GM18499 (cell line): ENCODE results near the gene EDIL3.
"Not testable (repeated sequence)": the region's sequence is repeated elsewhere in the genome, so short reads cannot be mapped to it uniquely, and the experiment has no call there.

Source experiments
- ATAC-seq: cut with Tn5 transposase; IDR thresholded peaks from one replicate; pipeline ENCODE4 v1.9.1; 2021; ENCODE audit warnings: moderate number of reproducible peaks; ENCODE audit not compliant: insufficient read depth, unreplicated experiment

The EDIL3 gene

DNA sequence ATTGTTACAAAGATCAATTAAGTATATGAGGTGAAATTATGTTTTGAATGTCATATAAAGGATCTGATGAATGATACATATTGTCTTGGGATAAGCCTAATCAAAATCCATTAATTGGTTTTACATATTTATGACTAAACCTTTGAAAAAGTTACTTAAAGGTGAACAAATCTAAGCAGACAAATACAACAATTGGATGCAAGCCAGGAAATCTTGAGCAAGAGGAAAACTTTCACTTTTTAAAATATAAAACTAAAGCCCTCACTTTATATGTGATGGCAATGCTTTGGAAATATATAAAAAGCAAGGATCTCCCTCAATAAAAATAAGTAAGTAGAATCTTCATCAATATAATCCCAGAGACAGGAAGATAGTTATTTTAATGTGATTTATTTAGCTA, 80.1 kb downstream of the EDIL3 start:
- no peak for ATAC-seq

DNA sequence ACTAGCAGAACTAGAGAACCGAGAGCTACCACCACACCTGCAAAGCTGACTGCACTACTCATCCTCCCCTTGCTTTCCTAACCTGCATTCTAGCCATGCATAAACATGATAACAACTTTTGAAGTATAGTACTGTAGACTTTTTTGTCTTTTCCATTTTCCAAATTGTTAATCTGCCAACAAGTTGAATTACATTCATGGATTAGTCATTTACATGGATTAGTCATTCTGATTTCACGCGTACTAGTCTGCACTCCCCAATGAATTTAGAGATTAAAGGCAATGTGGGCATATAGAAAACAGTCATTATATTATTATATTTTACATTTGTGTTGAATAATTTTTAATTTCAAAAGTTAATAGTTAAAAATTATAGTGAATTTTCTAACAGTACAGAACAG, 81.4 kb downstream of the EDIL3 start:
- no peak for ATAC-seq

DNA sequence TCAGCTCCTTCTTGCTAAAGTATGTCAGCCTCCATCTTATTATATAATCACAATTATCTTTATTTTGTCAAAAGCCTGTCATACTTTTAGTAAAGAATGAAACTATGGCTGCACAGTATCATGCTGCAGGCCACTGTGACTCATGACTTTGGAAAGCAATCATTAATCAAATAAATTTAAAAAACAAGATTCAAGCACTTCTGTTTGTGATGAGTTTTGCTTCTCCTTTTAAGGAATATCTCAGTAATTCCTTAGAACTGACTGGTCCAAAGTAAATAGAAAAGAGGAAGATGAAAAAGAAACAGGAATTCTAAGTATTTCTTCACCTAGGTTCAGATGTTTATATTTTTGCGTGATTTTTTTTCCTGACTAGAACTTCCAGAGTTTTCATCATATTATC, 83.1 kb downstream of the EDIL3 start:
- no peak for ATAC-seq

DNA sequence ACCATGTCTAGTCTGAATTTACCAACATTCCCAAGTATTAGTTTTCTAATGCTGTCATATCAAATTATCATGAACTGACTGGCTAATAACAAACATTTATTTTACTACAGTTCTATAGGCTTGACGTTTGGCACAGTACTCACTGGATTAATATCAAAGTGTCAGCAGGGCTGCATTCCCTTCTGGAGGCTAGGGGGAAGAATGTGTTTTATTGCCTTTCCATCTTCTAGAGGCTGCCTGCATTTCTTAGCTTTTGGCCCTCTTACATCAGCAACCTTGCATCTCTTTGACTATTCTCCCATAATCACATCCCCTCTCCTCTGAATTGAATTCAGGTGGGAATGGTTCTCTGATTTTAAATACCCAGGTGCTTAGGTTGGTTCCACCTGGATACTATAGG, 84.7 kb downstream of the EDIL3 start:
- no peak for ATAC-seq

DNA sequence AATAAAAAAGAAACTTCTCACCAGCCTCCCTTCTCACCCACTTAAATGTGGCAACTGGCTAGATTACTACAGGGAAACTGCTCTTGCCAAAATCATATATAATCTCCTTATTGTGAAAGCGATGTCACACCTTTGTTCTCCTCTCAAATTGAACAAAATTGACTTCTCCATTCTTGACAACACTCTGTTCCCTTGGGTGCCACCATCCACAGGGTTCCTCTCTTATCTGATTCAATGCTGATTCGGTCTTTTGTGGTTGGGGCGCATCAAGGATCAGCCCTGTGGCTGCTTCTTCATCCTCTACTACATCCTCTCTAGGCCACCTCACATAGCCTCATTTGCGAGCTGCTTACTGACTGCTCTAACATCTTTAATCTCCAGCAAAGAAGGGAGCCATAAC, 86.1 kb downstream of the EDIL3 start:
- no peak for ATAC-seq

DNA sequence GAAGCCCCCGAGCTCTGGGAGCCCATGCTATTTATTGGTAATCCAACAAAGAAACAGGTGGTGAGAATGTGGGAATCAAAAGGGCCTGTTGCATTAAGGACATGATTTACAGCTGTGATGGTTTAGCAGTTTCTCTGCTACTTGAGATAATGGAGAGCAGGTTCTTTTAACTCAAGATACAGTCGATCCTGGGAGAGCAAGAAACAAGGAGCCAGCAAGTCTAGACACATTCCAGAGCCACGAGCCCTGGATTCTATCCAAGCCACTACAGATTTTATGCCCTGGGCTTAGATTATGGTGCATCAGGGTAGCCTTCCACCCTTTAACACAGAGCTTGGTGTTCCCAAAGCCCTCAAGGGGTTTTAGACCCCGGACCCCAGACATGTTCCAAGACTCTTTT, 87.0 kb downstream of the EDIL3 start:
- not testable (repeated sequence) for ATAC-seq

DNA sequence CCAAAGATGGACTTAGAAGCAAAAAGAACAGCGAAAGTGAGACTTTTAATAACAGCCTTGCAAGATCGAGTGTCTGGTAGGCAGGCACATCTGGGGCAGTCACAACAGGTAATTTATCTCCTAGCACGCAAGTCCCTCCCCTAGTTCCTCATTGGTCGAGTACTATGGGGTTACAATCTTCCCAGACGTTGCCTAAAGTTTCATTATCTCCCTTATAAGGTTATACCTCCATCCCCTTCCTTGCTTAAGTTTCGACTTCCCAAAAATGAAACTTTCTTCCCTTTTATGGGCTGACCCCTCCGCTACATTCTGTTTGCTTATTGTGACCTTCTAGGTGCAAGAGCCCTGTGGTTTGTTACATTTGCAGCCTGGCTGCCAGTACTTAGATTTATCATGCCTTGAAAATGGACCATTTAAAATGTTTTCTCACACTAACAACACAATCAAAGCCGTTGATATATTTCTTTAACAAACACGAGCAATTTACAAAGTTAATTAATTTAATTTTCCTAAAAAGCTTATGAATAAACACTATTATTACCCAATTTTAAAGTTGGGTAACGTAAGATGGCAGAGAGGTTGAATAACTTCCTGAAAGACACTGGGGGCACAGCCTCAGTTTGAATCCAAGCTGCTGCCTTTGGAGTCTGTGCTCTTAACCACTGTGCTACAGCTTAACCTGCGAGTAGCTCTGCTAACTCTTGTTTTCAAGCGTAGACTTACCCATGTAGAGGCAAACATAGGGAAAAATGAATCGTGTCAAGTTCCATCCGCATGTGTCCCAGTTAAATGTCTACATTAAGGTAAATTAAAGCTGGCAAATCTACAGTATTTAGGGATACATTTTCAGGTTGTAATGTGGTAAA, 91.7 kb downstream of the EDIL3 start:
- no peak for ATAC-seq

DNA sequence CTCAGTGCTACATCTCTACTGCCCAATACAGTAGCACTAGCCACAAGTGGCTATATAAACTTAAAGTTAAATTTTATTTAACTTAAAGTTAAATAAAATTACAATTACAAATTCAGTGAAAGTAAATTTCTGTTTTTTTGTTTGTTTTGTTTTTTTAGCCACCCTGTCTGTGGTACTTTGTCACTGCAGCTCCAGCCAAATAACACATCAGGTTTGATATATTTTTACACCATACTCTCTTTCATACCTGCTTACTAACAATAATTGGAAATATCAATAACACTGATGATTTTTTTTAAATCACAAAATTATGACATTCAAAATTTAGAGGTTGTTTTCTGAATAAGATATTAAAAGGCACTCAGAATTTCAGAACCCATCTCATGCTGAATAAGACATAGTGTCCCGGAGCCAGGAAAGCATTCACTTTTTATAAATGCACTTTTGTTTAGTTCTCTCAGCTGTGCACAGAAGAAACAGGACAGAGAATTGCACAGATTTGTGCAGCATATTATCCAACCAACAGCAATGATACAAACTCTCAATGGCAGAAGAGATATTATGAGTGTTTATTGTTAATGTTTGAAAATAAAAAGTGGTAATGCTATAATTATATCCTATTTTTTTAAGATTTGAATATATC, 92.6 kb downstream of the EDIL3 start:
- ATAC-seq = no peak

DNA sequence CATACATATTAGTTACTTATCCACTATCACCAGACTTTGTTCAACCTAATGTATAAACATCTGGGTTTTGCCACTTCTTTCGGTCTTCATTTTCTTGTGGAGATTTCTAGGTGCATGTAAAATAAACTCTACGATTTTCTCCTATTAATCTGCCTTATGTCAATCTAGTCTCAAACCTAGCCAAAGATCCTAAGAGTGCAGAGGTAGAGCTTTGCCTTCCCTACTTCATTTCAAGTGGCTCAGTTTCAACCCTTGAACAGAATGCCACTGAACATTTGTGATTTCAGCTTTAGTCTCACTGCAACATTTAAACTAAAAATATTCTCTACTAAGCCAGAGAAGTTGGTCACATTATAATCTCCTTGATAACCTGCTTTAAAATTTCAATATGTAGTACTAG, 94.0 kb downstream of the EDIL3 start:
- ATAC-seq = no peak

DNA sequence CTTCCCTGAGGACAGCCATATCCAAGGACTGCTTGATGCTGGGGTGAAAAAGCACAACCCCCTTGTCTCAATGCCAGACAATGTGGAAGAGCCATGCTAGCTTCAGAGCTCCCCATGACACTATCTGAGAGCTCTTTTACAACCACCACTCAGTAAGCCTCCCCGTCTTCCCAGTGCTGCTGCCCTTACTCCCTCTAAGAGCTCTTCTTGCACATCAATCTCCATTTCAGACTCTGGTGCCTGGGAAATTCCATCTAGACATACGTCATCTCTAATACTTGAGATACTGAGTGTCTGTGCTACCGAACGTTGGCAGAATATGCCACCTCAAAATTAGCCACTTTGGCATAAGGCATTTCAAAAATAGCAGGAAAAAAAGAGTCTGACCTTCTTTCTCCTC, 94.5 kb downstream of the EDIL3 start:
- ATAC-seq = no peak

DNA sequence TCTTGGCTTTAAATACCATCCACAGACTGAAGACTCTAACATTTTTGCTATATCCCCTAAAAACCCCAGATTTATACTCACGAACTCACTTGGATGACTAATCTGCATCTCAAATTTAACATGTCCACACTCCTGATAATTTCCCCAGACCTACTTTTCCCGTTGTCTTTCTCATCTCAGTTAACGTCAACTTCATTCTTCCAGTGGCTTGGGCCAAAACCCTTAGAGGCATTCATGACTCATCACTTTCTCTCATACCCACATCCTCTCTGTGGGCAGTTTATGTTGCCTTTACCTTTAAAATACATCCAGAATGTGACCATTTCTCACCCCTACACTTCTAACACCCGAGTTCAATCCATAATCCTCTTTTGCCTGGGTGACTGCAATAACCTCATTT, 96.7 kb downstream of the EDIL3 start:
- peak; percentile 84 for ATAC-seq

DNA sequence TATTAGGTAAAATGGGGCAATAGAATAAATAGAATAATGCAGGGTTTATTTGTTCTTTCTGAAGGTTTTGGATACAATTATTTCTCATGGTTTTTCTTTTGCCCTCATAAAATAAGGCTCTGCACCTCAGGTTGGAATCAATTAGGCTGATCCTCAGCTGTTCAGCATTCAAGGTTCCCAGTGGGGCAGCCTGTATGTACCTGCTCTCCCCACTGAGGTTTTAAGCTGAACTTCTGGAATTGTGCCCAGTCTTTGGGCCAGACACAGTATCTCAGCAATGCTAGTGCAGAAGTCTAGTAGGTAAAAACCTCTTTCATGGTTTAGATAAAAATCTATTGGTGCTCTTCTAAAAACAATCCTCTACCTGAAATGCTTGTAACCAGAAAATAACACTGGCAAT, 98.0 kb downstream of the EDIL3 start:
- ATAC-seq = no peak

DNA sequence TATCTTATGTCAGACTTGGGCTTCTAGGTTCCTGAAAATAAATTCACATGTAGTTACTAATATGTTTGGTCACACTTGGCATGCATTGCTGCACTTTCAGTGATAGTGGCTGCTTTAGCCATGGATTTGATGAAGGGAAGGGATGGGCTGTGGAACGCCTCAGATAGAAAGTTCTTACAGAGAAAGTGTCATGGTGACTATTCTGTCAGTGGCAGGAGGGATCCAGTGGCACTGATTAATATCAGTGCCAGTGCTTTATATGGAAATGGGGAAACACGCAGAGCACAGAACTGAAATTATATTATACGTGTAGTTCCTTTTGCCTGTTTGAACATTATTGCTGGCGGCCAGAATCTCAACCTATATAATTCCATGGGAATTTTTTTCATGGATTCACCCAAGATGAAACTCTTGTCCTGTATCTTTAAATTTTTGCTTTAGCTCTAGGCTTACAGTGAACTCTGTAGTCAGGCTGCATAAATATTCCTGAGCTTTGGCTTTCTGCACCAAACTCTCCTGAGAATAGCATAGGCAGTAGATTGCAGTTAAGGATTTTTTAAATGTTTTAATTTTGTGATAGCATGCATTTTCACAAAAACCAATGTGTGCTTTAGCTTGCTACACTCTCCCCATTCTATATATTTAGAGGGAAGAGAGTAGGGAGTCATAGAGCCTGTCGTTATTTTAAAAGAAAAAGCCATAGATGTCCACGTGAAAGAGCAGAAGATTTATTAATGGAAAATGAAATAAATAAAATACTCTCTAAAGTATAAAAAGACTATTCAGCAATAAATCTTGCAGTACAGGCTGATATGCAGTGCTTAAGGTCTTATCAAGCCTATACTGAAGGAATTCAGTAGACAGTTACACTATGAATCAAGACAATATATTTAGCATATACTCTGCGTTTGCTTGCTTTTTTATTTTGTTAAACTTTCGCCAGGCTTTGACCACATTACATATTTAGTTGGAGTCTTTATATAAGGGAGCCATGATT, 98.7 kb downstream of the EDIL3 start:
- no peak for ATAC-seq

DNA sequence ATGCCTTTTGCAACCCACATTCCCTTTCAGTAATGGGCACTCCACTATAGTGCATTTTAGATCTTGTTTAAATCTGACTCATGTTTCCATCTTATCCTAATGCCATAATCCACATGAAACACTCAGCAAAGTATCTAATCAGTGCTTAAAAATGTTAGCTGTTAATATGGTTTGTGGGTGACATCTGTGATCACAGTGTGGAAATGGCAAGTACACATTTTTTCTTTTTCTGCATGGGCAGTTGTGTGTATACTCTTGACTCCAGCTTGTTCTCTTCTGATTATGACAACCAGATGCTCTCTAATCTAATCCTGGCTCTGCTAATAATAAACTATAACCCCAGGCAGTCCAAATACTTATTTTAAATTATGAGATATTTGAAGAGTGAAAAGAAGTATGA, 103.3 kb downstream of the EDIL3 start:
- no peak for ATAC-seq

DNA sequence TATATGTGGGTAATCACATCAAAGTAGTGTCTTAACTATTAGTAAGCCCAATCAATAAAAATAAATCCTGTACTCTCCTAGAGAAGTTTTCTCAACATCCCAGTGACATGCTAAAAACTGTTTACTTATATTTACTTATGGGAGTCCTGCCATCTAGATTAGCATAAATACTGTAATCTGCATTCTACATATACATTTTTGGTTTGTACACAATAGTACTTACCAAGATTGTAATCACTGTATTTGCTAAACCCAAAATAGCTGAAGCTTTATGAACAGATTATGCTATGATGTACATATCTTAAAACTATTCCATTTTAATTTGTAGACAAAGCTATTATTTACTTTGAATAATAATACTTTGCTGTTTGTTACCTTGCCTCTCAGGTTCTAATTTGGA, 105.4 kb downstream of the EDIL3 start:
- ATAC-seq = no peak

DNA sequence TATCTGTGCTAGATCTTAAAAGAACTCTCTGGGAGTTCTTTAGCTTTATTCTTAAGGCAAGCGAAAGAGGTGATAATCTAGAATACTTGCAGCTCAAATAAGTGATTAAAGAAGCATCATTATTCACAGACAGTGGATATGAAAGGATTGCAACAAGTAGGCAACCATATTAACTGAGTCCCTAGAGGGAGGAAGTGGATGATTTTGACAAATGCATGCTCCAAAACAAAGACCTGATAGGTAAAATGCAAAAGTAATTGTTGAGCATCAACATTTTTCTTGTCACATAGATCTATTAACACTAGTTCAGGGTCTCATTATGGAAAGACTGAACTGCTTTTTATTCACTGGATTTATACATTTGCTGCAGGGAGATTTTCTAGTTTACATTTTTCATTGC, 109.1 kb downstream of the EDIL3 start:
- no peak for ATAC-seq

DNA sequence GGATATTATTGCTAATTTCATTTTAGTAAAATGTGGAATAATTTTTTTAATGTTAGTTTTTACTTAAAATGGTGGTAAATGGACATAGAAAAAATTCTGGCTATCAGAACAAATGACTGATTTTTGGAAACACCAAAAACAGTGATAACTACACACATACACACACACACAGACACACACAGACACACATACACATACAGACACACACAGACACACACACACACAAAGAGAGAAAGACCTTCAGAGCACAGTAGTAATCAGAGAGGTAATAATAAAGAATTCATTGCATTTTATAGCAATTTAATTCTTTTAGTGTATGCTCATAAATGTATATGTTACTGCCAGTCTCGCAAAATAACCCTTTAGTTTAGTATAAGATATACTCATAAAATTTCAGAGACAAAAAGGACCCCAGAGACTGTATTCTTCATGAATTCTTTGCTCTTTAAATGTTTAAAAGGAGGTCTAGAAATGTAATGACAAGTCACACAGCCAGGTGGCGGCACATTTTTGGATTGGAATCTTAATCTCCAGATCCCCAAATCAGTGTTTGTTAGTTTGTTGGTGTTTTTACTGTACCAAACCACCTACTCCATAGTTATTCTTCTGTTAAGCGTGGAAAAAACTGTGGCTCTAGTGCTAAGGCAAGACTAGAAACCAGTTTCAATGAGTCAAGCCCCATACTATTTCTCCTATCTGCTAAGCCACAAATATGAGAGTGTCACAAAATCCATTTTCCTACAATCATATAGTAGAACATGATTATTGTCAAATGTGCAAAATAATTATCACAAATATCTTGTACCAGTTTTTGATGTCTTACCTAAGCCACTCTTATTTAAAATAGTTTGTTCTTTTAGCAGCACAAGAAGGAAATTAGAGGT, 109.9 kb downstream of the EDIL3 start:
- no peak for ATAC-seq

DNA sequence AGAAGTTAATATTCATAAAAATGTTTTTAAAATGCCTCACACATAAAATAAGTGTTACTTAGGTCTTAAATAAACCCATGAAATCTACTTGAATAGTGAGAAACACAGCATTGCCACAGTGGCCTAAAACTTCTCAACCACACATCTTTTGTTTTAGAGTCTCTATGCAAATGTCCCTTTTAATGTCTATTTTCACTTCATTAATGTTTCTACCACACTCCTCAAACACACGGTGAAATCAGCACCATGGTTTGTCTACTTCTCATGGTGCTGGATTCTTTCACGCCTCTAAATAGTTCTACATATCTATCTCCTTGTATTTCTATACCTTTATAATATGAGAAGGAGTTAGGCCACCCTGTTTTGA, 111.2 kb downstream of the EDIL3 start:
- no peak for ATAC-seq

DNA sequence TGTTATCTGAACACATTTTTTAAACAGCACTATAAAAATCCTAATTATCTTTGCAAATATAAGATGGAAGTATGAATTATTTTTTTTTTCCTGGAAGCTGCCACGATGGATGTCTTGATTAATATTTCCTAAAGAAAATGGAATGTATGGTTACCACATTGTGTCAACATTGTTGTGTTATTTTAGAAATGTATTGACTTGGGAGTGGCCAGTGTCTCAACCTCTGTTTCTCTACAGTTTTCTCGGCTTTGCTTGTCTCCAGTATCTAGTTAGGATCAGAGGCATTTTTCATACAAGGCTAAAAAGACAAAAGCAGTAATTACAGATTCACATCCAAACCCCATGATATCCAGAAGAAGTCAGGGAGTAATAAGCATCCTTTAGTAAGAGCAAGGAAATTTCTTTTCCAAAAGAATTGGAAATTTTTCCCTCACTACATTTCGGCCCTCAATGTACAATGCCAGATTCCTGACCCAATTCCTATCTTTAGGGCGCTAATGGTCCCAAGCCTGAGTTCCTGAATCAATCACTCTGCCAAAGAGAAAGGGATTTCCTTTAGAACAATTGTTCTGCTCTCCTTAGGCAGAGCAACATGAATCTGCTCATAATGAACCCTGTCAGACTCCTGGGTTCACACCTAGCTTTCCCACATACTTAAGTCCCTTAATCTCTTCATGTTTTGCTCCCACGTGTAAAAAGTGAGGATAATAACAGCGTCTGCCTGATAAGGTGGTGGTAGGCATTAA, 111.7 kb downstream of the EDIL3 start:
- ATAC-seq = no peak
